H1 (cell line): ENCODE results near the gene MSH4. TPM values are rescaled to one million over a fixed set of nuclear protein-coding genes. Genes with fewer than 3 reads are reported as not detected.

ENCODE experiments used
- CHD1 ChIP-seq: IDR thresholded peaks from 2 replicates; pipeline ENCODE4 v1.6.1; 2012; ENCODE audit warnings: low read depth, low read length, improper control_type of control experiment
- NANOG ChIP-seq: IDR thresholded peaks from 2 replicates; pipeline ENCODE4 v1.6.1; 2011; ENCODE audit warnings: low read length, low read depth, mild to moderate bottlenecking, inconsistent platforms; ENCODE audit not compliant: insufficient read depth, poor library complexity, severe bottlenecking
- SIN3A ChIP-seq, 2 experiments: IDR thresholded peaks in 1 of 2; conservative IDR thresholded peaks in 1 of 2; 2 replicates each; pipeline ENCODE4 v1.6.1; 2011 to 2012; ENCODE audit warnings: low read length in 2 of 2, improper control_type of control experiment in 1 of 2, low read depth in 1 of 2, mild to moderate bottlenecking in 1 of 2
- TEAD4 ChIP-seq: IDR thresholded peaks from 2 replicates; pipeline ENCODE4 v1.6.1; 2012; ENCODE audit warnings: low read depth, low read length, inconsistent platforms, mixed read lengths
- polyA plus RNA-seq, 7 experiments: library from polyadenylated mRNA; depleted of rRNA in 3 of 7; stranded (reverse) in 5 of 7; unstranded in 2 of 7; fragments of >200 nt in 5 of 7; fragments of 200-250 nt in 2 of 7; gene quantifications; 1 replicate in 5 of 7; 2 replicates in 1 of 7; 4 replicates in 1 of 7; pipeline versions ENCODE4 v1.2.1 to v1.2.3, GENCODE V29; 2011 to 2013; ENCODE audit warnings: missing spikeins in 2 of 7, mixed read lengths in 2 of 7
- total RNA-seq: library from RNA; stranded (reverse); fragmentation: NEBNext Ultra II Directional; extraction: Animal tissue kit (Norgen Biotek cat#: 25700); gene quantifications from 2 replicates; pipeline ENCODE4 v1.2.1, GENCODE V29; 2021

The MSH4 gene
- total and polyA plus RNA-seq, 2 of the 8 experiments (the other 6 are each of a cell fraction or from before 2014, with no cell fraction given): 0.03 to 0.22 TPM

GRCh38 chr1:75855734-75856133 lies 59.1 kb downstream of the MSH4 start (continued):
- TF ChIP-seq TEAD4 (no peak), NANOG (no peak), CHD1 (no peak), SIN3A (conservative IDR thresholded peaks at IDR 0.05 in 1 of 2, IDR thresholded peaks at IDR 0.05 in 1 of 2; ENCODE audit: low read depth in 1 of 2, low read length in 2 of 2) (no peak)
